Panc1 (cell line): Measurements from ENCODE around the gene TPSG1.

Experiments
- CTCF ChIP-seq: fragments of 450-650 bp; IDR thresholded peaks from 2 replicates; pipeline ENCODE4 v1.5.1; 2017; ENCODE audit warnings: mild to moderate bottlenecking
- POLR2AphosphoS5 ChIP-seq: IDR thresholded peaks from 2 replicates; pipeline ENCODE4 v1.6.1; 2012; ENCODE audit warnings: mild to moderate bottlenecking, low read depth, low read length, moderate library complexity
- REST ChIP-seq, 2 experiments: IDR thresholded peaks; 2 replicates each; pipeline ENCODE4 v1.6.1; 2011 to 2012; ENCODE audit warnings: low read depth in 2 of 2, control low read depth in 1 of 2, low read length in 1 of 2, mild to moderate bottlenecking in 1 of 2, moderate library complexity in 1 of 2; ENCODE audit not compliant: insufficient read depth in 1 of 2

- no peak for TF ChIP-seq REST (IDR thresholded peaks at IDR 0.05; ENCODE audit: insufficient read depth in 1 of 2, low read depth in 2 of 2, low read length in 1 of 2)
- TF ChIP-seq CTCF, result no peak
- TF ChIP-seq POLR2AphosphoS5, result no peak
These were observed 4.0 kb downstream of the TPSG1 start for GRCh38 chr16:1220841-1221627.
